PC-3 (cell line): ENCODE measurements around the gene DNAJB5.

ENCODE experiments used
- CTCF ChIP-seq: fragments of 300-600 bp; sonication (generic); conservative IDR thresholded peaks from 2 replicates; pipeline ENCODE4 v1.5.1; 2017; ENCODE audit warnings: antibody characterized with exemption, low read depth, mild to moderate bottlenecking, low read length
- EZH2 ChIP-seq: fragments of 300-600 bp; sonication (generic); IDR thresholded peaks from one replicate; pipeline ENCODE4 v1.6.1; 2017; ENCODE audit warnings: antibody characterized with exemption, mild to moderate bottlenecking, low read length; ENCODE audit not compliant: unreplicated experiment
- EZH2phosphoT487 ChIP-seq: fragments of 300-600 bp; sonication (generic); IDR thresholded peaks from 2 replicates; pipeline ENCODE4 v1.6.1; 2018; ENCODE audit warnings: mild to moderate bottlenecking, antibody characterized with exemption, low read length, borderline replicate concordance

GRCh38 chr9:34971146-34971811 lies 18.3 kb upstream of the DNAJB5 start:
- no peak for TF ChIP-seq EZH2phosphoT487
- no peak for TF ChIP-seq CTCF
- TF ChIP-seq EZH2: no peak
